DMS153 treated with DMSO at 0.1 percent for 48 hours (cell line): Measurements from ENCODE around the gene ACCS.
A peak's percentile ranks its signal among the peaks of the same experiment; 100 is the strongest.

Source experiments
- DNase-seq: peaks from one replicate; lab custom pipeline; 2025; ENCODE audit not compliant: unreplicated experiment; lab: John Stamatoyannopoulos, UW

The ACCS gene

GRCh38 chr11:44065841-44066731, at the start of gene ACCS:
ACCS (plus strand) TSS chr11:44066270; CDS start chr11:44067628, 1,358 bp downstream.
- DNase-seq, result peak; percentile 89

GRCh38 chr11:44016546-44017442, 49.3 kb upstream of the ACCS start:
- no peak for DNase-seq

- no peak for DNase-seq
Observed at GRCh38 chr11:44017443-44018126, 48.5 kb upstream of the ACCS start.

GRCh38 chr11:44018127-44018521, 47.9 kb upstream of the ACCS start:
- DNase-seq, result no peak

GRCh38 chr11:44018829-44019228, 47.2 kb upstream of the ACCS start:
- no peak for DNase-seq

- DNase-seq, result no peak
Observed at GRCh38 chr11:44024977-44025376, 41.1 kb upstream of the ACCS start.

GRCh38 chr11:44025727-44026126, 40.3 kb upstream of the ACCS start:
- DNase-seq, result no peak

GRCh38 chr11:44028401-44028800, 37.7 kb upstream of the ACCS start:
- DNase-seq, result no peak

GRCh38 chr11:44028816-44029506, 37.1 kb upstream of the ACCS start:
- no peak for DNase-seq

GRCh38 chr11:44029507-44029845, 36.6 kb upstream of the ACCS start:
- no peak for DNase-seq

GRCh38 chr11:44029977-44030911, 35.8 kb upstream of the ACCS start:
- no peak for DNase-seq

- no peak for DNase-seq
Observed at GRCh38 chr11:44030996-44031395, 35.1 kb upstream of the ACCS start.

GRCh38 chr11:44031549-44031948, 34.5 kb upstream of the ACCS start:
- DNase-seq, result no peak

- no peak for DNase-seq
Observed at GRCh38 chr11:44032299-44033085, 33.6 kb upstream of the ACCS start.

GRCh38 chr11:44033411-44033850, 32.6 kb upstream of the ACCS start:
- DNase-seq, result no peak

- DNase-seq, result no peak
Observed at GRCh38 chr11:44033856-44034255, 32.2 kb upstream of the ACCS start.

GRCh38 chr11:44034639-44035038, 31.4 kb upstream of the ACCS start:
- DNase-seq, result no peak

GRCh38 chr11:44036811-44037657, 29.0 kb upstream of the ACCS start:
- peak; percentile 3 for DNase-seq
